HL-60/S4 (cell line): ENCODE measurements around the gene EEF1AKMT1.

ENCODE experiments used
- in situ Hi-C: fragments of 300-500 bp; cut with MboI; formaldehyde crosslinking; loops from 2 replicates; pipeline ENCODE4 v1.14.3; 2022; ENCODE audit warnings: low sequenced_read_pairs

EEF1AKMT1 gene

GRCh38 chr13:20773194-20774080, at the start of gene EEF1AKMT1:
Gene EEF1AKMT1 (minus strand): TSS chr13:20773961. CDS start chr13:20757598, 16,363 bp downstream.
- in situ Hi-C loops = no loop called here

GRCh38 chr13:20823071-20823470, 49.3 kb upstream of the EEF1AKMT1 start:
- in situ Hi-C loops = no loop called here

GRCh38 chr13:20822406-20822805, 48.6 kb upstream of the EEF1AKMT1 start:
- in situ Hi-C loops = no loop called here

- in situ Hi-C loops = no loop called here
Measured at GRCh38 chr13:20819715-20820114, 46.0 kb upstream of the EEF1AKMT1 start.

- in situ Hi-C loops = no loop called here
Measured at GRCh38 chr13:20815464-20815863, 41.7 kb upstream of the EEF1AKMT1 start.

GRCh38 chr13:20814224-20814910, 40.6 kb upstream of the EEF1AKMT1 start:
- in situ Hi-C loops = no loop called here

GRCh38 chr13:20812890-20813289, 39.1 kb upstream of the EEF1AKMT1 start:
- in situ Hi-C loops = no loop called here

GRCh38 chr13:20810808-20811207, 37.0 kb upstream of the EEF1AKMT1 start:
- in situ Hi-C loops = no loop called here

- in situ Hi-C loops = no loop called here
Measured at GRCh38 chr13:20808874-20809273, 35.1 kb upstream of the EEF1AKMT1 start.

- in situ Hi-C loops = no loop called here
Measured at GRCh38 chr13:20803180-20803965, 29.6 kb upstream of the EEF1AKMT1 start.

GRCh38 chr13:20801707-20802106, 27.9 kb upstream of the EEF1AKMT1 start:
- in situ Hi-C loops = no loop called here

- in situ Hi-C loops = no loop called here
Measured at GRCh38 chr13:20799726-20800416, 26.1 kb upstream of the EEF1AKMT1 start.

- in situ Hi-C loops = no loop called here
Measured at GRCh38 chr13:20798027-20798426, 24.3 kb upstream of the EEF1AKMT1 start.

GRCh38 chr13:20796791-20797508, 23.2 kb upstream of the EEF1AKMT1 start:
- in situ Hi-C loops = no loop called here

GRCh38 chr13:20789665-20790064, 15.9 kb upstream of the EEF1AKMT1 start:
- in situ Hi-C loops = no loop called here

GRCh38 chr13:20788312-20788711, 14.6 kb upstream of the EEF1AKMT1 start:
- in situ Hi-C loops = no loop called here

GRCh38 chr13:20787180-20787579, 13.4 kb upstream of the EEF1AKMT1 start:
- in situ Hi-C loops = no loop called here

- in situ Hi-C loops = no loop called here
Measured at GRCh38 chr13:20782116-20782708, 8.5 kb upstream of the EEF1AKMT1 start.

GRCh38 chr13:20780317-20780716, 6.6 kb upstream of the EEF1AKMT1 start:
- in situ Hi-C loops = no loop called here

GRCh38 chr13:20779405-20779804, 5.6 kb upstream of the EEF1AKMT1 start:
- in situ Hi-C loops = no loop called here
